IMR-90 (cell line): ENCODE results near the gene ARNT2. TPM values are rescaled to one million over a fixed set of nuclear protein-coding genes. Genes with fewer than 3 reads are reported as not detected.
"Not testable (repeated sequence)": the region's sequence is repeated elsewhere in the genome, so short reads cannot be mapped to it uniquely, and the experiment has no call there.

Source experiments
- ATAC-seq: fragments of 200-7000 bp; cut with Tn5 transposase; 2 replicates; pipeline ENCODE4 v1.9.1; 2020; ENCODE audit warnings: low read depth, mild to moderate bottlenecking, moderate library complexity
- BruUV-seq: library from RNA; stranded (reverse); fragments of 400-500 nt; replicated peaks from 2 replicates; lab custom pipeline; 2021; lab: Mats Ljungman, UMichigan
- CTCF ChIA-PET: fragments of 300-600 bp; formaldehyde crosslinking; extraction: SDS; loops from one replicate; lab custom pipeline; 2021; ENCODE audit warnings: antibody characterized with exemption; lab: Yijun Ruan, JAX
- POLR2A ChIA-PET: fragments of 300-600 bp; sonication (Branson Sonifier 250); formaldehyde crosslinking; loops from one replicate; lab custom pipeline; 2022; ENCODE audit warnings: antibody characterized with exemption; ENCODE audit not compliant: unreplicated experiment; lab: Charles Lee
- DNase-seq: peaks from one replicate; pipeline ENCODE4 v3.0.0; 2013
- H2AFZ ChIP-seq: replicated peaks from 2 replicates; pipeline ENCODE3; 2013; ENCODE audit warnings: low read length, mild to moderate bottlenecking; ENCODE audit not compliant: poor library complexity
- H2AK5ac ChIP-seq: 2 replicates; pipeline ENCODE4 v1.6.1; 2013; ENCODE audit warnings: low read depth, low read length, inconsistent platforms
- H2AK9ac ChIP-seq: replicated peaks from 2 replicates; pipeline ENCODE3; 2013; ENCODE audit warnings: mild to moderate bottlenecking, low read depth, low read length, moderate library complexity; ENCODE audit not compliant: poor library complexity
- H2BK120ac ChIP-seq: 2 replicates; pipeline ENCODE4 v1.6.1; 2013; ENCODE audit warnings: low read depth, low read length, inconsistent platforms
- H2BK15ac ChIP-seq: 3 replicates; pipeline ENCODE4 v1.6.1; 2013; ENCODE audit warnings: low read depth, low read length, inconsistent platforms
- H2BK20ac ChIP-seq: 2 replicates; pipeline ENCODE4 v1.6.1; 2013; ENCODE audit warnings: low read depth, mild to moderate bottlenecking, inconsistent platforms, low read length, moderate library complexity
- H2BK5ac ChIP-seq: 2 replicates; pipeline ENCODE4 v1.6.1; 2013; ENCODE audit warnings: mild to moderate bottlenecking, low read depth, low read length, inconsistent platforms; ENCODE audit not compliant: poor library complexity, severe bottlenecking
- H3K14ac ChIP-seq: replicated peaks from 2 replicates; pipeline ENCODE4 v1.6.1; 2013; ENCODE audit warnings: low read depth, low read length, inconsistent platforms
- H3K18ac ChIP-seq: 2 replicates; pipeline ENCODE4 v1.6.1; 2013; ENCODE audit warnings: low read depth, low read length, control low read depth
- H3K23ac ChIP-seq: 2 replicates; pipeline ENCODE4 v1.6.1; 2013; ENCODE audit warnings: low read depth, low read length, inconsistent platforms
- H3K27ac ChIP-seq: 2 replicates; pipeline ENCODE4 v1.5.1; 2013; ENCODE audit warnings: mild to moderate bottlenecking, control low read depth, low read length; ENCODE audit not compliant: insufficient read depth
- H3K27me3 ChIP-seq: 2 replicates; pipeline ENCODE4 v1.6.1; 2013; ENCODE audit warnings: low read length; ENCODE audit not compliant: control insufficient read depth, insufficient read depth
- H3K36me3 ChIP-seq: 2 replicates; pipeline ENCODE4 v1.6.1; 2013; ENCODE audit warnings: low read length, mixed read lengths; ENCODE audit not compliant: control insufficient read depth, insufficient read depth
- H3K4ac ChIP-seq: 2 replicates; pipeline ENCODE4 v1.6.1; 2013; ENCODE audit warnings: low read depth, low read length, inconsistent platforms
- H3K4me1 ChIP-seq: 2 replicates; pipeline ENCODE4 v1.6.1; 2013; ENCODE audit warnings: low read length, mixed read lengths; ENCODE audit not compliant: control insufficient read depth, insufficient read depth
- H3K4me2 ChIP-seq: 2 replicates; pipeline ENCODE4 v1.6.1; 2013; ENCODE audit warnings: low read depth, mild to moderate bottlenecking, control low read depth, low read length, moderate library complexity
- H3K4me3 ChIP-seq: 2 replicates; pipeline ENCODE4 v1.5.1; 2013; ENCODE audit warnings: low read depth, mild to moderate bottlenecking, control low read depth, low read length, moderate library complexity; ENCODE audit not compliant: insufficient read depth
- H3K56ac ChIP-seq: 2 replicates; pipeline ENCODE4 v1.6.1; 2013; ENCODE audit warnings: low read length, inconsistent platforms; ENCODE audit not compliant: insufficient read depth; ENCODE audit errors: extremely low read depth
- H3K79me1 ChIP-seq, 2 experiments: 2 replicates each; pipeline ENCODE4 v1.6.1; 2013; ENCODE audit warnings: low read length in 2 of 2, inconsistent platforms in 1 of 2, low read depth in 1 of 2
- H3K9ac ChIP-seq: 2 replicates; pipeline ENCODE4 v1.6.1; 2013; ENCODE audit warnings: low read depth, low read length, control low read depth
- H3K9me1 ChIP-seq: 2 replicates; pipeline ENCODE4 v1.6.1; 2013; ENCODE audit warnings: low read length, inconsistent platforms; ENCODE audit not compliant: insufficient read depth
- H3K9me3 ChIP-seq: 2 replicates; pipeline ENCODE4 v1.6.1; 2013; ENCODE audit warnings: low read length; ENCODE audit not compliant: control insufficient read depth, insufficient read depth
- H4K20me1 ChIP-seq: 2 replicates; pipeline ENCODE4 v1.6.1; 2013; ENCODE audit warnings: low read length, inconsistent platforms; ENCODE audit not compliant: insufficient read depth
- H4K5ac ChIP-seq: 2 replicates; pipeline ENCODE4 v1.6.1; 2013; ENCODE audit warnings: mild to moderate bottlenecking, low read depth, low read length, control low read depth
- H4K8ac ChIP-seq, 2 experiments: 2 replicates each; pipeline ENCODE4 v1.6.1; 2013; ENCODE audit warnings: low read depth in 2 of 2, low read length in 2 of 2, control low read depth in 1 of 2, inconsistent platforms in 1 of 2
- H4K91ac ChIP-seq: 2 replicates; pipeline ENCODE4 v1.6.1; 2013; ENCODE audit warnings: low read depth, low read length, inconsistent platforms; ENCODE audit not compliant: insufficient read depth
- CTCF ChIP-seq: conservative IDR thresholded peaks from 2 replicates; pipeline ENCODE4 v1.5.1; 2012; ENCODE audit warnings: mild to moderate bottlenecking, low read depth, low read length, improper control_type of control experiment
- WGBS, 2 experiments: methylation state at CpG; one replicate each; pipeline versions ENCODE4 v1.1.5 to v1.1.7; 2013; ENCODE audit warnings: missing lambda C conversion rate in 2 of 2; ENCODE audit not compliant: insufficient read length in 1 of 2; ENCODE audit errors: extremely low coverage in 2 of 2; 5-methylcytosine and 5-hydroxymethylcytosine counted together
- dilution Hi-C: fragments of 300-500 bp; cut with HindIII; formaldehyde crosslinking; loops from one replicate; pipeline ENCODE4 v1.14.3; 2018; ENCODE audit warnings: low sequenced_read_pairs; ENCODE audit not compliant: unreplicated experiment
- in situ Hi-C: fragments of 300-500 bp; cut with MboI; formaldehyde crosslinking; loops from 3 replicates; pipeline ENCODE4 v1.14.3; 2019; ENCODE audit warnings: low sequenced_read_pairs, inconsistent platforms, mixed read lengths
- intact Hi-C: fragments of 100-400 bp; cut with micrococcal nuclease; formaldehyde crosslinking; loops from 2 replicates; pipeline ENCODE4 v1.10.0; 2022
- polyA plus RNA-seq, 3 experiments: library from polyadenylated mRNA; depleted of rRNA; stranded (reverse); fragments of >200 nt; gene quantifications; 2 replicates each; pipeline ENCODE4 v1.2.3, GENCODE V29; 2012; ENCODE audit warnings: low replicate concordance in 1 of 3
- total RNA-seq: library from RNA; depleted of rRNA; stranded (reverse); fragments of >200 nt; gene quantifications from 2 replicates; pipeline ENCODE4 v1.2.3, GENCODE V29; 2012

Gene ARNT2
- total and polyA plus RNA-seq, 2 of the 4 experiments (the other 2 are of a cell fraction): 18.2 to 19.0 TPM

GRCh38 chr15:80509800-80510199 lies 105.6 kb downstream of the ARNT2 start (continued):
- TF ChIP-seq CTCF: no peak

GRCh38 chr15:80510985-80511384 lies 106.8 kb downstream of the ARNT2 start:
- ATAC-seq, H3K4ac ChIP-seq, H3K27me3 ChIP-seq, H2AFZ ChIP-seq, POLR2A ChIA-PET, H4K5ac ChIP-seq, H2BK5ac ChIP-seq, H2AK5ac ChIP-seq, H3K4me2 ChIP-seq, H3K9ac ChIP-seq, H3K18ac ChIP-seq, H4K8ac ChIP-seq, CTCF ChIA-PET, H4K91ac ChIP-seq, H3K9me3 ChIP-seq, H4K20me1 ChIP-seq, H3K56ac ChIP-seq, DNase-seq, H3K23ac ChIP-seq, H2BK15ac ChIP-seq, in situ Hi-C loops, H3K27ac ChIP-seq, H3K14ac ChIP-seq, H2AK9ac ChIP-seq, dilution Hi-C loops, BruUV-seq, intact Hi-C loops, H3K4me3 ChIP-seq: not testable (repeated sequence)
- peaks cover 37% of the 10 kb centered on the region for H3K9me1 ChIP-seq
- 0 out of 2 replicates have a peak overlapping the region, but pooled peaks have one; percentile 90 for H2BK120ac ChIP-seq
- WGBS, 2 experiments: no CpG with 5 or more reads among the region's 4 CpGs
- H3K36me3 ChIP-seq: peaks cover 12% of the 10 kb centered on the region
- peak overlapping the region; percentile 44; the same call in 1 of the 2 replicates for H2BK20ac ChIP-seq
- peaks cover 36% of the 10 kb centered on the region for H3K4me1 ChIP-seq
- H3K79me1 ChIP-seq: peaks cover 12 to 44% of the 10 kb centered on the region in 2 experiments
